ENCODE results near the gene CEP97. TPM values are rescaled to one million over a fixed set of nuclear protein-coding genes. Genes with fewer than 3 reads are reported as not detected.

The CEP97 gene
- total RNA-seq, 3 donors from 2014 or later (not counting 1 experiment from before 2014, with no cell fraction given), result 8.5 to 11.0 (median 9.4) TPM

- Mint-ChIP-seq H3K27ac (no peak overlapping the region), H3K36me3 (no peaks in the 10 kb centered on the region), H3K9me3 (no peaks in the 10 kb centered on the region), H3K4me3 (no peak overlapping the region), H3K4me1 (peaks cover 5 to 9% of the 10 kb centered on the region in 2 donors), H3K27me3 (ENCODE audit: low read depth in 2 of 2) (no peaks in the 10 kb centered on the region)
- H3K36me3 ChIP-seq (ENCODE audit: control insufficient read depth, insufficient read depth, low read length), result peaks cover 11% of the 10 kb centered on the region
- DNase-seq (no peak), ATAC-seq (no peak)
- no peak overlapping the region for H3K4me3 ChIP-seq (ENCODE audit: low read length)
- H3K9me3 ChIP-seq (ENCODE audit: control insufficient read depth, insufficient read depth, low read length), result no peaks in the 10 kb centered on the region
- intact Hi-C loops (cut with micrococcal nuclease), result no loop called here
- TF ChIP-seq, protein P1, sequence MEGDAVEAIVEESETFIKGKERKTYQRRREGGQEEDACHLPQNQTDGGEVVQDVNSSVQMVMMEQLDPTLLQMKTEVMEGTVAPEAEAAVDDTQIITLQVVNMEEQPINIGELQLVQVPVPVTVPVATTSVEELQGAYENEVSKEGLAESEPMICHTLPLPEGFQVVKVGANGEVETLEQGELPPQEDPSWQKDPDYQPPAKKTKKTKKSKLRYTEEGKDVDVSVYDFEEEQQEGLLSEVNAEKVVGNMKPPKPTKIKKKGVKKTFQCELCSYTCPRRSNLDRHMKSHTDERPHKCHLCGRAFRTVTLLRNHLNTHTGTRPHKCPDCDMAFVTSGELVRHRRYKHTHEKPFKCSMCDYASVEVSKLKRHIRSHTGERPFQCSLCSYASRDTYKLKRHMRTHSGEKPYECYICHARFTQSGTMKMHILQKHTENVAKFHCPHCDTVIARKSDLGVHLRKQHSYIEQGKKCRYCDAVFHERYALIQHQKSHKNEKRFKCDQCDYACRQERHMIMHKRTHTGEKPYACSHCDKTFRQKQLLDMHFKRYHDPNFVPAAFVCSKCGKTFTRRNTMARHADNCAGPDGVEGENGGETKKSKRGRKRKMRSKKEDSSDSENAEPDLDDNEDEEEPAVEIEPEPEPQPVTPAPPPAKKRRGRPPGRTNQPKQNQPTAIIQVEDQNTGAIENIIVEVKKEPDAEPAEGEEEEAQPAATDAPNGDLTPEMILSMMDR (IDR thresholded peaks at IDR 0.05), result no peak
- no peaks in the 10 kb centered on the region for H3K27me3 ChIP-seq (ENCODE audit: control insufficient read depth, insufficient read depth, low read length)
- peaks cover 2% of the 10 kb centered on the region for H3K4me1 ChIP-seq (ENCODE audit: control insufficient read depth, insufficient read depth, low read length)
- 100% methylated on average over 2 of the region's 4 CpGs for WGBS (ENCODE audit: insufficient coverage)
- no peak overlapping the region for H3K27ac ChIP-seq (ENCODE audit: low read length)
Observed at GRCh38 chr3:101816215-101817149, 92.1 kb downstream of the CEP97 start.

- WGBS (ENCODE audit: insufficient coverage), result 73% methylated on average over 5 of the region's 5 CpGs
- H3K27me3 Mint-ChIP-seq (ENCODE audit: low read depth in 2 of 2), result no peaks in the 10 kb centered on the region
- Histone ChIP-seq H3K4me3 (ENCODE audit: low read length) (no peak overlapping the region), H3K36me3 (ENCODE audit: control insufficient read depth, insufficient read depth, low read length) (peaks cover 20% of the 10 kb centered on the region), H3K9me3 (ENCODE audit: control insufficient read depth, insufficient read depth, low read length) (no peaks in the 10 kb centered on the region), H3K27me3 (ENCODE audit: control insufficient read depth, insufficient read depth, low read length) (no peaks in the 10 kb centered on the region), H3K27ac (ENCODE audit: low read length) (peak overlapping the region; percentile 20), H3K4me1 (ENCODE audit: control insufficient read depth, insufficient read depth, low read length) (peaks cover 2% of the 10 kb centered on the region)
- no peaks in the 10 kb centered on the region for H3K36me3 Mint-ChIP-seq
- no peak for ATAC-seq
- H3K27ac Mint-ChIP-seq, result peak overlapping the region; percentile 23 to 29
- TF ChIP-seq, protein P1 (IDR thresholded peaks at IDR 0.05), result no peak
- no peaks in the 10 kb centered on the region for H3K9me3 Mint-ChIP-seq
- no peak for DNase-seq
- intact Hi-C loops (cut with micrococcal nuclease), result no loop called here
- H3K4me3 Mint-ChIP-seq, result no peak overlapping the region
- H3K4me1 Mint-ChIP-seq, result peaks cover 5 to 9% of the 10 kb centered on the region in 2 donors
Observed at GRCh38 chr3:101817992-101818391, 93.6 kb downstream of the CEP97 start.

DNA sequence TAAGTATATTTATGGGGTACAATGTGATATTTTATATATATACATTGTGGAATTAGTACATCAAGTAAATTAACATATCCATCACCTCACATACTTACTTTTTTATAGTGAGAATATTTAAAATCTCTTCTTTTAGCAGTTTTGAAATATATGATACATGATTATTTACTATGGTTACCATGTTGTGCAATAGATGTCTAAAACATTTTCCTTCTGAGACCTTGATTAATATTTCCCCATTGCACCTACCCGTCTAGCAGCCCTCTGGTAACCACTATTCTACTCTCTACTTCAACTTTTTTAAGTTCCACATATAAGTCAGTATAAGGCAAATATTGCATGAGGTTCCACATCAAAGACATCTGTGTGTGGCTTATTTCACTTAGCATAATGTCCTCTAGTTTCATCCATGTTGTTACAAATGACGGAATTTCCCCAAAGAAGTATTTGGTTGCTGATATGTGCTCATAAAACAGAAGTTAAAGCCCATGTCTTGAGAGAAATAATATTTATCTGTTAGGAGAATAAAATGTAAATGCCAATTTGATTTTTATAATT, 95.3 kb downstream of the CEP97 start:
- Mint-ChIP-seq H3K36me3 (no peaks in the 10 kb centered on the region), H3K4me1 (peaks cover 5 to 8% of the 10 kb centered on the region in 2 donors), H3K27ac (no peak overlapping the region), H3K9me3 (no peaks in the 10 kb centered on the region), H3K27me3 (ENCODE audit: low read depth in 2 of 2) (no peaks in the 10 kb centered on the region), H3K4me3 (no peak overlapping the region)
- intact Hi-C loops (cut with micrococcal nuclease), result no loop called here
- Histone ChIP-seq H3K27me3 (ENCODE audit: control insufficient read depth, insufficient read depth, low read length) (no peaks in the 10 kb centered on the region), H3K4me1 (ENCODE audit: control insufficient read depth, insufficient read depth, low read length) (peaks cover under 1% of the 10 kb centered on the region), H3K9me3 (ENCODE audit: control insufficient read depth, insufficient read depth, low read length) (no peaks in the 10 kb centered on the region), H3K27ac (ENCODE audit: low read length) (no peak overlapping the region), H3K4me3 (ENCODE audit: low read length) (no peak overlapping the region), H3K36me3 (ENCODE audit: control insufficient read depth, insufficient read depth, low read length) (peaks cover 20% of the 10 kb centered on the region)
- WGBS (ENCODE audit: insufficient coverage), result 83% methylated on average over 1 of the region's 2 CpGs
- TF ChIP-seq, protein P1 (IDR thresholded peaks at IDR 0.05), result no peak
- ATAC-seq, result no peak
- DNase-seq, result no peak

Other genes starting within 250 kb of the CEP97 start
- 10 to 100 TPM; 41.4 to 60.6 (median 52.7) TPM for gene SENP7, start 211.4 kb upstream of the CEP97 start, total RNA-seq
- 10 to 100 TPM; 18.4 to 19.1 (median 19.0) TPM for gene TRMT10C, start 162.7 kb upstream of the CEP97 start, total RNA-seq
- gene PCNP, start 150.4 kb upstream of the CEP97 start, total RNA-seq, result 100 to 1,000 TPM; 119 to 132 (median 124) TPM
- gene ZBTB11, start 47.5 kb upstream of the CEP97 start, total RNA-seq, result 10 to 100 TPM; 72.0 to 90.9 (median 83.5) TPM
- 100 to 1,000 TPM; 660 to 850 (median 763) TPM for gene RPL24, start 37.9 kb upstream of the CEP97 start, total RNA-seq
- gene NXPE3, start 54.6 kb downstream of the CEP97 start, total RNA-seq, result 10 to 100 TPM; 17.0 to 27.1 (median 21.1) TPM
- 100 to 1,000 TPM; 510 to 811 (median 774) TPM for gene NFKBIZ, start 124.9 kb downstream of the CEP97 start, total RNA-seq

Data from natural killer cell (primary cell).